H7 (cell line): ENCODE measurements around the gene NOL4L. TPM values are rescaled to one million over a fixed set of nuclear protein-coding genes. Genes with fewer than 3 reads are reported as not detected.
A peak's percentile ranks its signal among the peaks of the same experiment; 100 is the strongest.

Source experiments
- DNase-seq: peaks from one replicate; pipeline ENCODE4 v3.0.0; 2012
- H3K27me3 ChIP-seq: 2 replicates; pipeline ENCODE4 v1.6.0; 2011; ENCODE audit warnings: mild to moderate bottlenecking, low read length; ENCODE audit not compliant: control insufficient read depth, insufficient read depth
- H3K36me3 ChIP-seq: replicated peaks from 2 replicates; pipeline ENCODE4 v1.5.1; 2011; ENCODE audit warnings: low read length; ENCODE audit not compliant: control insufficient read depth, insufficient read depth
- H3K4me3 ChIP-seq: 2 replicates; pipeline ENCODE4 v1.5.1; 2011; ENCODE audit warnings: low read depth, mild to moderate bottlenecking, control low read depth, low read length, moderate library complexity; ENCODE audit not compliant: insufficient read depth
- total RNA-seq: library from RNA; depleted of rRNA; stranded (reverse); fragments of >200 nt; shearing (Covaris generic); gene quantifications from 2 replicates; pipeline ENCODE4 v1.2.3, GENCODE V29; 2014

Gene NOL4L
- total RNA-seq, 1 experiment from 2014 or later: 26.6 TPM

DNA sequence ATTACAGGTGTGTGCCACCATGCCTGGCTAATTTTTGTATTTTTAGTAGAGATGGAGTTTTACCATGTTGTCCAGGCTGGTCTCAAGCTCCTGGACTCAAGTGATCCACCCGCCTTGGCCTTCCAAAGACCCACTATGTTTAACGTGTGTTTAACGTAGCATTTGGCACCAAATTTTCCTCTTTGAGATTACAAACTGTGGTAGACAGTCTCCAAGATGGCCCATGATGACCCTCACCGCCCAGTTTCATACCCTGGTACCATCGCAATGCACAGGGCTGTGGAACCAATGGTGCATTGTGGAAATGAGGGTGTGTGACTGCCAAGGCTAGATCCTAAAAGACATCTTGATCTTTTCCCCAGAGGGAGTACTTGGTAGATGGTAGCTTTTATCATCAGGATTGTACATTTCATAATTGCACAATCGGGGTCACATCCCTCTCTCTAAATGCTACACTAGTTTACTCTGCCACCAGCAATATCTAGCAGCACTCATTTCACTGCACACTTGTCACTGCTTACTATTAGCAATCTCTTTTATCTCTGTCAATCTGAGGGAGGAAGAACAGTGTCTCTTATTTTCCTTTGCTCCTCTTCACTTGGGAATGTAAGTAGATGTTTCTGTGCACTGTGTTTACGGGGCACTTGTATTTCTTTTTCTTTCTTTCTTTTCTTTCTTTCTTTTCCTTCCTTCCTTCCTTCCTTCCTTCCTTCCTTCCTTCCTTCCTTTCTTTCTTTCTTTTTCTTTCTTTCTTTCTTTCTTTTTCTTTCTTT, 96.9 kb downstream of the NOL4L start:
- no peaks in the 10 kb centered on the region for H3K27me3 ChIP-seq
- peak; percentile 3 for DNase-seq
- H3K4me3 ChIP-seq: no peak overlapping the region
- no peaks in the 10 kb centered on the region for H3K36me3 ChIP-seq

DNA sequence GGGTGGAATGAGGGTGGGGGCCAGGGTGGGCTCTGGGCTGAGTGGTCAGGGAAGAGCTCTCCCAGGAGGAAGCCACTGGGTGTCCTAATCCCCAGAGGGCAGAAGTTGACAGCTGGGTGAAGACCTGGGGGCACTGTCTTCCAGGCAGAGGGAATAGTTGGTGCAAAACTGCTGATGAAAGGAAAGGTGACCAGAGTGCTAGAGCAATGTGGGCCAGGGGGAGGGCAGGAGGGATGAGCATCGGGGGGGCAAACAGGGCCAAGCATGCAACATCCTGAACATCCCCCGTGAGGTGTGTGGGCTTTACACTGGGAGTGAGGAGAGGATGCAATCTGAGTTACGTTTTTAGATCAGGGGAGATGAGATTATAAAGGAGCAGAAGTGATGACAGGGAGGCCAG, 97.8 kb downstream of the NOL4L start:
- DNase-seq: peak; percentile 12
- Histone ChIP-seq H3K36me3 (no peaks in the 10 kb centered on the region), H3K4me3 (no peak overlapping the region), H3K27me3 (no peaks in the 10 kb centered on the region)

- no peak overlapping the region for H3K4me3 ChIP-seq
- peak; percentile 19 for DNase-seq
- H3K36me3 ChIP-seq: peaks cover under 1% of the 10 kb centered on the region
- H3K27me3 ChIP-seq: no peaks in the 10 kb centered on the region
Observed at GRCh38 chr20:32485770-32486478, 99.2 kb downstream of the NOL4L start.

- Histone ChIP-seq H3K4me3 (peak overlapping the region; percentile 80), H3K36me3 (peaks cover 2% of the 10 kb centered on the region), H3K27me3 (no peaks in the 10 kb centered on the region)
- peak; percentile 77 for DNase-seq
Observed at GRCh38 chr20:32484958-32485769, 100.0 kb downstream of the NOL4L start.

GRCh38 chr20:32484225-32484957, 100.7 kb downstream of the NOL4L start:
- H3K36me3 ChIP-seq: peaks cover 4% of the 10 kb centered on the region
- H3K4me3 ChIP-seq: peak overlapping the region; percentile 80
- H3K27me3 ChIP-seq: no peaks in the 10 kb centered on the region
- DNase-seq: peak; percentile 92

GRCh38 chr20:32483351-32484224, 101.5 kb downstream of the NOL4L start:
- Histone ChIP-seq H3K36me3 (peaks cover 4% of the 10 kb centered on the region), H3K4me3 (peak overlapping the region; percentile 87), H3K27me3 (no peaks in the 10 kb centered on the region)
- peak; percentile 99 for DNase-seq

DNA sequence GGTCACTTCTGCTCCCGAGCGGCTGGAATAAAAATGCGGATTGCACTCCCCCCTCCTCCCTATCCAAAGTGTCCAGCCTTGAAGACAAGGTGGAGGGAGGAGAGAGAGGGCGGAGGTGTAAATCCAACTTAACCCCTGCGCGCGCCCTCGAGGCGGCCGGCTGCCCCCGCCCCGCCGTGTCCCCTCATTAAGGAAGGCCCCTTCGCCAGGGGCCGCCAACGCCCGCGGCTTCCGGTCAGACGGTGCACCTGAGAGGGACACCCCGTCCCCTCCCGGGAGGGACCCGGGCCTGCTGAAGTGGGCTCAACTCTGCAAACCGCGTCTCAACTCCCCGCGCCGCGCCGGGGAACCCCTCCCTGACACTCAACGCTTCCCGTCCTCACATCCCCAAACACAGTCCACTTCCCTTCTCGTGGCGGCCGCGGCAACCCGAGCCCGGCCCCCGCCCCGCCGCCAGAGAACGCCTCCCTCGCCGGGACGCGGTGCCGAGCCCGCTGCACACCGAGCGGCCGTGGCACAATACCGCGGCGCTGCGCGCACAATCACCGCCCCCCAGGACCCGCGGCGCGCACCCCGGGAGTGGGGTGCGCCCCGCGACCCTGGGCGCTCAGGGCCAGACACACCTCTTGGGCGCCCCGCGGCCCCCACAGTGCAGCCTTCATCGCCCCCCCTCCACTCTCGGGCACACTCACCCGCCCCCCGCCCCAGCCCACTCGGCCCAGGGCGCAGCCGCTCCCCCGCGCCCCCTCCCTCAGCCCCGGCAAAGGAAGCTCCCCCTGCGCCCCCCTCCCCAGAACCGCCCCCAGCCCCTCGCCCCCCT, 102.5 kb downstream of the NOL4L start:
- H3K4me3 ChIP-seq: peak overlapping the region; percentile 87
- DNase-seq: peak; percentile 91
- peaks cover 4% of the 10 kb centered on the region for H3K36me3 ChIP-seq
- no peaks in the 10 kb centered on the region for H3K27me3 ChIP-seq

DNA sequence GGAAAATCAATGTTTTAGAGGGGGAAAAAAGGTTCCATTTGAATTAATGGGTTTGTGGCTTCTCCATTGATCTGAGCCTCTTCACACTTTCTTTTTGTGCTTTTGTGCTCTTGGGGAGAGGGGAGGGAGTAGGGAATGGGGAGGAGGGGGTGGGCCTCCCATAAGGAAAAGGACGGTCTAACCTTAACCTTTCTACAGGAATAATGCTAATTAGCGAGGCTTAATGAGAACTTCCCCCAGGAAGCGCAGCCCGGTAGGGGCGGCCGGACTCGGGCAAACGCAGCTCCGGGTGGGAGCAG, 103.0 kb downstream of the NOL4L start:
- Histone ChIP-seq H3K27me3 (no peaks in the 10 kb centered on the region), H3K36me3 (peaks cover 4% of the 10 kb centered on the region), H3K4me3 (peak overlapping the region; percentile 87)
- peak; percentile 93 for DNase-seq

DNA sequence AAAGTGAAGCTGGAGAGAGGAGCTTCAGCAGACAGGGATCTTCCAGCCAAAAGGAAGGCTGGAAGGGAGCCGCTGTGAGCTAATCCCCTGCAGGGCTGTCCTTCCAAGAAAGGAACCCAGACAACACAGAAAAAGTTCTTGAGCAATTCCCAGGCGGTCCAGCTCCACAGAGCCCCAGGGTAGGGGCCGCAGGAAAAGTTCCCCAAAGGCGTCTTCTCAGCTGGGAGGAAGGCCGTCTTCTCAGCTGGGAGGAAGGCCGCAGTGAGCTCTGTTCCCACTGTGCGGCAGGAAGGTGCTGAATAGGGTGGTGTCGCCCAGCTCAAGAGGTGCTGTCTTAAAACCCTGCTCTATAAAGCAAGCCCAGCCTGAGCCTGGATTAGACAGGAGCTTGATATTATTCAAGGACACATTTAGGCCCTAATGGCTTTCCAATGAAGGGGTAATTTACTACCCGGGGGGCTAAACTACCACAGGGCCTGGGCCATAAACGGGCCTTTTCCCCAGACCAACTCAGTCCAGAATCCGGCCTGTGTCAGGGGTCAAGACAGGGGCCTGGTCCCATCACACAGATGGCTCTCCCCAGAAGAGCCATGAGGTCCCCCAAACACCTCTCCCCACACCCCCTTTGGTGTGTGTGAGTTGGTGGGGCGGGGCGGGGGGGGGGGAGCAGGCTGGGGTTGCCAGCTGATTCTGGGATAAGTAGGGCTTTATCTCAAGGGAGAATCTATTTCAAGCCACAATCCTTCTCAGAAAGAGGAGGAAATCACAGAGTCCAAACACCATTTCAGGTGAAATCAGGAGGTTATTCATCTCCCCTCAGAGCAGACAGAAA, 103.6 kb downstream of the NOL4L start:
- peak; percentile 70 for DNase-seq
- Histone ChIP-seq H3K27me3 (no peaks in the 10 kb centered on the region), H3K4me3 (peak overlapping the region; percentile 87), H3K36me3 (peaks cover 4% of the 10 kb centered on the region)

DNA sequence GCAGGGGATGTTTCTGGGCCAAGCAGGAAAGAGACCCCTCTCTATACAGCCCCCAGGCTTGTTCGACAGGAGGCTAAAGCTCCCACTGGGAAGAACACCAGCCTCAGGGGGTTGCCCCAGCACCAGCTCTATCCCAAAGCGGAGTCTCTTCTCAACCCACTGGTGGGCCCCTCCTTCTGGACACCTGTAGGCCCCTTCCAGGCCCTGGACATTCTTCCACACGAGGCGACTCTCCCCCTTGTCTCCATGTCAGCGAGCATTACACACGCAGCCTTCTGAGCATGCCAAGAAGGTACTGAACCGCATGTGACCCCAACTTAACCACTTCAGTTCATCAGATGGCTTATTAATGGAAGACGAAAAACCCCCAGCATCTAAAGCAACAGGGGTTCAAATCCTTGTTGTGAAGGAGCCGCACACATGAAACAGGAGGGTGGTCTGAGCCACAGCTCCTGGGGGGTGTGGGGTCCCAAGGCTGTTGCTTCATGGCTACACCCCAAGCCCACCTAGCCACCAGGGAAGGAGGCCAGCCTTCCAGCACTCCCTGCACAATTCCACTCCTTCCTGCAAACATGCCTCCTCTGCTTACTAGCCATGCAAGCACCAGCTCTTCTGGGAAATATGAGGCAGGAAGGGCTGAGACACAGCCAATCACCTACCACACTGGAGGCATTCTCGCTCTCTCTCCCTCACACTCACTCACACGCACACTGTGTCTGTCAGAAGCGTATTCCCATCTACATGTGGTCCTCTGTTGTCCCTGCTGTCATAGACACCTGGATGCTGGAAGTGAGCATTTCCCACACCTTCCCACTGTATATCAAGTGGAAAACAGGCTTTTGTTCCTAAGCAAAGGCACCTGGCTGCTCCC, 104.5 kb downstream of the NOL4L start:
- H3K27me3 ChIP-seq: no peaks in the 10 kb centered on the region
- H3K36me3 ChIP-seq: peaks cover 4% of the 10 kb centered on the region
- no peak overlapping the region for H3K4me3 ChIP-seq
- peak; percentile 33 for DNase-seq

DNA sequence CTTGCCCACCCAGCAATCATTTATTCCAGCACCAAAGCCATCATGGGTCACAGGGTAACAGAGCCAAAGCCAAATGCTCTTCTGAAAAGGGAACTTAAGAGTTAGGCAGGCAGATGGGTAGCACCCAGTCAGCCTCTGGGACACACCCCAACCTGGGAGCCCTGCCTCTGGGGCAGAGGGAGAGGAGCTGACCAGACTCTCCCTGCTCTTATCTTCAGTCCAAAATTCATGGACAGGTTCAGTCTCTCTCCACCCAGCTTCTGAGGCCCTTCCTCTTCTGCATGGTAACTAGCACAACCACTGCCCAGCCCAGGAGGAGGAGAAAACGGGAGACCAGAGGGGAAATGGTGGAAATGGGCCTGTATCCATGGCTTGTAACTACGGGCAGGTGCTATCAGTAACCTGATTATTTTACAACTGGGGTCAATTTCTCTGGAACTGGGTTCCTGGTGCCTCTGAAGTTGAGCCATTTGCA, 105.4 kb downstream of the NOL4L start:
- Histone ChIP-seq H3K27me3 (no peaks in the 10 kb centered on the region), H3K4me3 (no peak overlapping the region), H3K36me3 (peaks cover 4% of the 10 kb centered on the region)
- peak; percentile 30 for DNase-seq
